CD4-positive, alpha-beta T cell treated with Interferon gamma for 1 hour (primary cell): ENCODE data around the gene PPIA.
"Not testable (repeated sequence)": the region's sequence is repeated elsewhere in the genome, so short reads cannot be mapped to it uniquely, and the experiment has no call there.

ENCODE experiments used
- DNase-seq: peaks from one replicate; pipeline ENCODE4 v3.0.0-alpha.2; 2020

The PPIA gene

GRCh38 chr7:44843440-44843839, 47.0 kb downstream of the PPIA start:
- DNase-seq, result not testable (repeated sequence)

- DNase-seq, result no peak
Observed at GRCh38 chr7:44845451-44845850, 49.0 kb downstream of the PPIA start.

GRCh38 chr7:44846390-44846789, 49.9 kb downstream of the PPIA start:
- DNase-seq, result peak; percentile 16

GRCh38 chr7:44846816-44847508, 50.5 kb downstream of the PPIA start:
- DNase-seq, result no peak

DNA sequence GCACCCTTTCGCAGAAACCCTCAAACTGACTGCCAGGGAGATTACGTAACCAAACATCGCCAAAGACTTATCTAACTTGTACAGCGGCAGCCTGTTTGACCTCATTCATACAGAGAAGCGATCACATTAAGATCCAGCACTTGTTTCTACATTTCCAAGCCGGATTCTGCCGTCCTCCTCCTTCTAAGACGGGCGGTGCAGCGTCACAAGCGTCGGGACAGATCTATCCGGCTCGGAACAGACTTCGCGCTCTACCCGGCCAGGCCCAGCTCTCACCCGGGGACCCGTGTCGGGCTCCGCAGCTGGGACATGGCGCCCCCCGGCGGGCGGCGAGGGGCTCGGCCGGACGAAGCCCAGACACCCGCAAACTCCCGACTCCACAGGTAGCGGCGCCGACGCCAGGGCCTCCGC, 51.0 kb downstream of the PPIA start:
- DNase-seq, result peak; percentile 89

- peak; percentile 99 for DNase-seq
Observed at GRCh38 chr7:44847920-44848634, 51.6 kb downstream of the PPIA start, which contains the start of gene H2AZ2. H2AZ2 (minus strand) TSS chr7:44848087; CDS start chr7:44847971, 116 bp downstream.

DNA sequence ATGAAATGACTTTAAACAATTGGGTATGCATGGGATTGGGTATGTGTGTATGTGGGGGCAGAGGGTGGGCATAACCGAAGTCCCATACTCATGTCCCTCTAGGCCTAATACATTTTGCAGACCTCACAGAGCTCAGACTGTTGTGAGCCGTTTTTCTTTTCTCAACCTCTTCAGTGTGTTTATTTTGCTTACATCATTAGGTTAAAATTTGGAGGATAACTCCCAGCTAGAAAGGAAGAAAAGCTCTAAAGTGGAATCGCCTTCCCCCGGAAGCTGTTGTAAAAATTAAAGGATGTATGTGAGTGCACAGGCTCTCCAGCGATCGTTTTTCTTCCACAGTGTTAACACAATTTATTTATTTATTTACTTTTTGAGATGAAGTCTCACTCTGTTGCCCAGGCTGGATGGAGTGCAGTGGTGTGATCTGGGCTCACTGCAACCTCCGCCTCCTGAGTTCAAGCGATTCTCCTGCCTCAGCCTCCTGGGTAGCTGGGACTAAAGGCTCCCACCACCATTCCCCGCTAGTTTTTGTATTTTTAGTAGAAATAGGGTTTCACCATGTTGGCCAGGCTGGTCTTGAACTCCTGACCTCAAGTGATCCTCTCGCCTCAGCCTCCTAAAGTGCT, 52.9 kb downstream of the PPIA start:
- DNase-seq, result no peak

DNA sequence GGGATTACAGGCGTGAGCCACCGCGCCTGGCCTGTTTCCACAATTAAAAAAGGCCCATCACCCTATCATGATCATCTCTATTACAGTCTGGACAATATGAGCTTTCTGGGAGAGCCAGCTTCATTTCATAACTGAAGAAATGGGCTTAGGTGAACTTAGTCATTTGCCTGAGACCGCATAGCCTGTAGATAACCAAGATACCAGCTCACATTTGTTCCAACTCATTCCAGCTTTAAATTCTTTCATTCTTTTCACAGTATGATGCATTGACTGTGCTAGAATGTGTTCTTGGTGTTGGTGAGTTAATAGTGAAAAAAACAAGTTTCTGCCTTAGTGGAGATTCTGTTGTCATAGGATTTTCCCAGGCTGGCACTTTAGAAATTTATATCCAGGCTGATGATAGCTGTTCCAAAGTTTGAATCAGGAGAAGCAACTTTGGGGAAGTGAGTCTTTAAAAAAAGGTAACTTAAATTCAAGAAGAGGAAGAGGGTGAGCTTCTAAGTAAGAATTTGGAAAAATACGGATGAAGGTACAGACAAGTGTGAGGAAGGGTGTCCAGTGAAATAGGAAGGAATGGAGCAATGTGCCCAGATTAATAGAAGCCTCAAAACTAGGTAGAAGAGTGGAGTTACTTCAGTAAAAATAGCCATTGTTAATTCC, 53.5 kb downstream of the PPIA start:
- no peak for DNase-seq

DNA sequence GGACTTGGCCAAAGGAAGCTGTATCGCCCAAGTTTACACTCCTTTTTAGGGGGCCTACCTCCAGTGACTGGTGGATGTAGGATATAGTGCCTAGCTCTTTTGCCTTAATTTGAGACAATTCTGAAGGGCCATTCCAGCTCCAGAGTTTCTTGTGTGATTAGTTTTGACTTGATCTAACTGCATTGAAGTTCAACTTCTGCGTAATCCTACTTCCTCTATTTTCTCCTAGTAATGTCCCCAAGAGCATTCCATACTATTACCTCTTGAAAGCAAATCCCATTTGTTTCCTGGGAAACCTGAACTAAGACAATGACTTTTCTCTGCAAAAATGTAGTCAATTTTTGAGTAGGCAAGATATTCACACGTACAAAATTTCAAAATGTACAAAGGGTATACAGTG, 56.1 kb downstream of the PPIA start:
- no peak for DNase-seq
